Dendritic cell treated with granulocyte-macrophage colony-stimulating factor and Interleukin-4, amounts not matched to agents 40 ng/mL and 50 ng/mL, for 4 days (primary cell): ENCODE measurements around the gene CALR3.
"Not testable (repeated sequence)": the region's sequence is repeated elsewhere in the genome, so short reads cannot be mapped to it uniquely, and the experiment has no call there.

Source experiments
- H3K27ac Mint-ChIP-seq: one replicate; pipeline ENCODE4 v1.8.0; 2022; ENCODE audit warnings: mild to moderate bottlenecking, mixed read lengths
- H3K27me3 Mint-ChIP-seq: one replicate; pipeline ENCODE4 v1.8.0; 2022; ENCODE audit warnings: mild to moderate bottlenecking, mixed read lengths
- H3K36me3 Mint-ChIP-seq: one replicate; pipeline ENCODE4 v1.8.0; 2022; ENCODE audit warnings: low read depth, mixed read lengths
- H3K4me1 Mint-ChIP-seq: one replicate; pipeline ENCODE4 v1.8.0; 2022; ENCODE audit warnings: low read depth, mixed read lengths
- H3K4me3 Mint-ChIP-seq: one replicate; pipeline ENCODE4 v1.8.0; 2022; ENCODE audit warnings: mild to moderate bottlenecking, moderate library complexity, mixed read lengths
- H3K9me3 Mint-ChIP-seq: one replicate; pipeline ENCODE4 v1.8.0; 2022; ENCODE audit warnings: mixed read lengths
- intact Hi-C: fragments of 100-400 bp; cut with micrococcal nuclease; formaldehyde crosslinking; loops from one replicate; pipeline ENCODE4 v1.15.0; 2022

Gene CALR3, protein sequence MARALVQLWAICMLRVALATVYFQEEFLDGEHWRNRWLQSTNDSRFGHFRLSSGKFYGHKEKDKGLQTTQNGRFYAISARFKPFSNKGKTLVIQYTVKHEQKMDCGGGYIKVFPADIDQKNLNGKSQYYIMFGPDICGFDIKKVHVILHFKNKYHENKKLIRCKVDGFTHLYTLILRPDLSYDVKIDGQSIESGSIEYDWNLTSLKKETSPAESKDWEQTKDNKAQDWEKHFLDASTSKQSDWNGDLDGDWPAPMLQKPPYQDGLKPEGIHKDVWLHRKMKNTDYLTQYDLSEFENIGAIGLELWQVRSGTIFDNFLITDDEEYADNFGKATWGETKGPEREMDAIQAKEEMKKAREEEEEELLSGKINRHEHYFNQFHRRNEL

DNA sequence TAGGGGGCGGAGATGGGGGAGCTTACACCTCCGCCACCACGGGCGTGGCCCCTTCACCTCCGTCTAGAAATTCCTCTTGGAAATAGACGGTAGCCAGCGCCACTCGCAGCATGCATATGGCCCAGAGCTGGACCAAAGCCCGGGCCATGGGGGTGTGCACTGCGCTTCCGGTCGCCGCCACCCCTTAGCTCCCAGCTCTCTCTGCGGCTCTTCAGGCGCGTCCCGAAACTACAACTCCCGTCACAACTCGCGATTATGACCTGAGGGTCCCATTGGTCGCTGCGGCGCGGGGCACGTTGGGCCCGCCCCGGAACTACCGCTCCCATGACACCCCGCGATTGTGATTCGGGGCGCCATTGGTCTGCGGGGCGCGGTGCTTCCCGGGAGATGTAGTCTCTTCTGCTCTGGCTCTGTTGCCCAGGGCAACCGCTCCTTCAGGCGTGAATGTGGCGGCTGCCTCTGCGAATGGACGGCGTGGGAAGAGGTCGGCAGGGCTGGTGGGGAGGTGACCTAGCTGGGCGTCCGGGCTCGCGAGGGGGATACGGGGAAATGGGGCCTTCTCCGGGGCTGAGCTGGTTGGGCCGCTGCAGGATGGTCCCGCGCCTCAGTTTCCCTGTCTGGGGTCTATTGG is at the start of gene CALR3, which contains the start of gene C19orf44:
Gene CALR3, minus strand, starts transcription at position 186 of the 631 bp plus-strand sequence. Its CDS starts 38 bp downstream, at position 148.
Gene C19orf44, plus strand, starts transcription at position 413 of the 631 bp plus-strand sequence. CDS start 4,399 bp downstream, outside the sequence.
- Mint-ChIP-seq H3K27me3 (no peaks in the 10 kb centered on the region), H3K9me3 (no peaks in the 10 kb centered on the region), H3K4me1 (peaks cover 20% of the 10 kb centered on the region), H3K36me3 (peaks cover 7% of the 10 kb centered on the region), H3K27ac (peak within 1 kb of the TSS; percentile 81), H3K4me3 (peak within 1 kb of the TSS; percentile 94)
- intact Hi-C loops = loop anchor here (1.0 to 10.0 kb wide), 3 partner anchors 25 to 51 kb away; partner anchors contain the start of genes CHERP and EPS15L1

DNA sequence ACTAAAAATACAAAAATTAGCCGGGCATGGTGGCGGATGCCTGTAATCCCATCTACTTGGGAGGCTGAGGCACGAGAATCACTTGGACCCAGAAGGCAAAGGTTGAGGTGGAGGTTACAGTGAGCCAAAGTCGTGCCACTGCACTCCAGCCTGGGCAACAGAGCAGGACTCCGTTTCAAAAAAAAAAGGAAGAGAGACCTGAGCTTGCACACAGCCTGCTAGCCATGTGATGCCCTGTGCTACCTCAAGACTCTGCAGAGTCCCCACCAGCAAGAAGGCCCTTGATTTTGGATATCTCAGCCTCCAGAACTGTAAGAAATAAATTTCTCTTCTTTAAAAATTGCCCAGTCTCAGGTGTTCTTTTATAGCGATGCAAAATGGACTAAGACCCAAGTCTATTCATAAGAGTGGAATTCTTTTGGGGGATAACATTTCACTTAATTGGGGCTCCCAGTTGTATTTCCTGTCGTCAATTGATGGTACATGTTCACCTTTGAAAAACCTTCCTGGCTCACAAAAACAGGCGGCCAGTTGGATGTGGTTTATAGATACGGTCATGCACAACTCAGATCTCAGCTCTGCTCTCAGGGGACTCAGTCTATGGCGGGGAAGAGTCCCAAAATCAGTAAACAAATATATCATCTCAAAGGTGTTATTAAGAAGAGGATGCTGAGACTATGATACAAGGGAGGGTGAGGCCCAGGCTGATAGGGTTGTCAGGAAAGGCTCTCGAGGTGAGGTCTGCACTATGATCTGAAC is 48.7 kb upstream of the CALR3 start:
- Mint-ChIP-seq H3K27ac (no peak overlapping the region), H3K9me3 (no peaks in the 10 kb centered on the region), H3K4me1 (peaks cover 44% of the 10 kb centered on the region), H3K27me3 (no peaks in the 10 kb centered on the region), H3K4me3 (no peak overlapping the region), H3K36me3 (peaks cover 36% of the 10 kb centered on the region)
- intact Hi-C loops = loop anchor here (10.0 kb wide), 1 partner anchor 100 kb away; no protein-coding TSS in a partner anchor

DNA sequence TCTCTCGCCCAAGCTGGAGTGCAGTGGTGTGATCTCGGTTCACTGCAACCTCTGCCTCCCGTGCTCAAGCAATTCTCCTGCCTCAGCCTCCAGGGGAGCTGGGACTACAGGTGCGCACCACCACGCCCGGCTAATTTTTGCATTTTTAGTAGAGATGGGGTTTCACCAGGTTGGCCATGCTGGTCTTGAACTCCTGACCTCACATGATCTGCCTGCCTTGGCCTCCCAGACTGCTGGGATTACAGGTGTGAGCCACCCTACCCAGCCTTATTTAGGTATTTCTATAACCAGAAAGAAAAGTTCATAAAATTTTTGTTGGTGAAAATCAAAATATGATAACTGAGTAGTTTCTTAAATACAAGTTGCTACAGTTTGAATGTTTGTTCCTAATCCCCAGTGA is 47.8 kb upstream of the CALR3 start:
- H3K4me3 Mint-ChIP-seq, H3K9me3 Mint-ChIP-seq, H3K27ac Mint-ChIP-seq, H3K27me3 Mint-ChIP-seq: not testable (repeated sequence)
- H3K36me3 Mint-ChIP-seq = peaks cover 38% of the 10 kb centered on the region
- H3K4me1 Mint-ChIP-seq = peaks cover 50% of the 10 kb centered on the region
- intact Hi-C loops = loop anchor here (2.0 to 10.0 kb wide), 2 partner anchors 71 to 99 kb away; no protein-coding TSS in a partner anchor

DNA sequence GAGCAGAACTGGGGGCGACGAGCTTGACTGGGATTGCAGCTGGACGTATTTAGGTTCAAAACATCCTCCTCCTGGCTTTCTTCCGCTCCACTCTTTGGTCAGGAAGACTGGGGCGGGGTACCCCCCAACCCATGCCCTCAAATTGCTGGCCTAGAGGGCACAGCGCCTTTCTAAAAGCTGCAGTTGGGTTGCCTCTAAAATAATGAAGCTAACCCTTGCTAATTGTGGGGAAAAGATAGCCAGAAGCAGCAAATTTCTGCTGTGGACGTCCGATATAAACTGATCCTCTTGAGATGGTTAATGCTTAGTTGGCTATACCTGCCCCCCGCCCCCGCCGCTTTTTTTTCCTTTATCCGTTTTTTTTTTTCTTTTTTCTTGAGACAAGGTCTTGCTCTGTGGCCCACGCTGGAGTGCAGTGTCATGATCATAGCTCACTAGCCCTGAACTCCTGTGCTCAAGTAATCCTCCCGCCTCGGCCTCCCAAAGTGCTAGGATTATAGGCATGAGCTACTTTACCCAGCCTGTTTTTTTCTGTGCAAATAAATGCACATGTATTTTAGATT is 47.0 kb upstream of the CALR3 start:
- Mint-ChIP-seq H3K4me3 (peak overlapping the region; percentile 82), H3K27ac (peak overlapping the region; percentile 80), H3K9me3 (no peaks in the 10 kb centered on the region), H3K27me3 (no peaks in the 10 kb centered on the region), H3K36me3 (peaks cover 43% of the 10 kb centered on the region), H3K4me1 (peaks cover 54% of the 10 kb centered on the region)
- intact Hi-C loops = loop anchor here (1.0 to 10.0 kb wide), 5 partner anchors 29 to 98 kb away; partner anchors contain the start of genes C19orf44, CALR3, MED26 and SLC35E1

DNA sequence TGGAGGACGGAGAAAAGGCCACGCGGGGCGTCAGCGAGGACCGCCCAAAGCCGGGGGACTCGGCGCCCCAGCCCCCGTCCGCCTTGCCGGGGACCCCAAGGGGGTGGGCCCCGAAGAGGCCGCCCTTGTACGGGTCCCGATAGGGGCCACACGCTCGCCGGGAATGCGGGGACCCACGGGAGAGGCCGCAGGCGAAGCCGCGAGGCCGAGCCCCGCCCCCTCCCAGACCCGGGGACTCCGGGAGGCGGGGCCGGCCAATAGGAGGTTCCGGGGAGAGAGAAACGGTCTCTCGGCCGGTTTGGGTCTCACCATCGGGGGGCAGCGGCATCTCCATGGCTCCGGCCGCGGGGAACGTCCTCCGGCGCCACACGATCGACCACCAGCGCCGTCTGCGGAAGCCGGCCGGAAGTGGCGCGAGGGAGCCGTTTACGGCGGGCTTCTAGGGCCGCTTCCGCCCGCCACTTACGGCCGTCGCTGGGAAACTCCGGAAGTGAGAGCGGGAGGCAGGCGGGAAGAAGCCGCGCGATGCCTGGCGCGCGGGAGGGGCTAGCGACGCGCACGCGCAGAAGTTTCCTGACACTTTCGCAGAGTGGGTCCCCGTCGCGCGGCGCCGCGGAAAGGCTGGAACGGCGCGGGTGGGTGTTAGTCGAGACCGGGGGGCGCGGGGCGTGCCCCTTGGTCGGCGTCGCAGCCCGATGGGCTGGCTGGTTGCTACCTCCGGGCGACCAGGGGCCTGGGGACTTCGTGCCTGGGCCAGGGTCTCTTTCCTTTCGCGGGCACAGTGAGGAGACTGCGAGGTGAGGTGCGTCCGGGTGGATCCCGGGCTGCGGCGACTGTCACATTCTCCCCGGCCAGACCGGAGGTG is 46.3 kb upstream of the CALR3 start, which contains the start of gene CHERP:
Gene CHERP, minus strand, starts transcription at position 393 of the 865 bp plus-strand sequence. Its CDS starts 59 bp downstream, at position 334.
- Mint-ChIP-seq H3K36me3 (peaks cover 47% of the 10 kb centered on the region), H3K27ac (peak within 1 kb of the TSS; percentile 80), H3K27me3 (no peaks in the 10 kb centered on the region), H3K4me3 (peak within 1 kb of the TSS; percentile 82), H3K9me3 (no peaks in the 10 kb centered on the region), H3K4me1 (peaks cover 52% of the 10 kb centered on the region)
- intact Hi-C loops = loop anchor here (1.0 to 10.0 kb wide), 5 partner anchors 30 to 97 kb away; partner anchors contain the start of genes C19orf44, CALR3, MED26 and SLC35E1

DNA sequence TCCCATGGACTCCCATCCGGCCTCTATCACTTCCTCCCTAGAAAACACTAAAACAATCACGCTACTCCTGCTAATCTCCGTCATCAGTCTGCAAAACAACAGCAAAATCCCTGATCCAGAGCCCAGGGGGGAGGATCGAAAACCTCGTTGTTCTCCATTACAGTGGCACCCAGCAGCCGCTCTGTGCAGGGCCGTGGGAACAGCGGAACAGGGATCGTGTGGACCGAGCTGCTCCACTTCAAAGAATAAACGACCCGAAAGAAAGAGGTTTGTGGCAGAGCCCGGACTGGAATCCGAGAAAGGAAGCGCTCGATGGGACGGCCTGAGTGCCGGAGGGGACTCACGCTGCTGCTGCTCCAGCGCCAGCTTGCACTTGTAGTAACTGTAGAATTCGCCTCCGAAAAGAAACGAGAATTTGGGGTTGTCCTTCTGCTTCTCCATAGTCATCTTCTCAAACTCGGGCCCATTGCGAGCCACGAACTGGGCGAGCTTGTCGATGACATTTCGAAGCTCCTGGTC is 45.6 kb upstream of the CALR3 start:
- Mint-ChIP-seq H3K27ac (peak overlapping the region; percentile 80), H3K27me3 (no peaks in the 10 kb centered on the region), H3K4me3 (peak overlapping the region; percentile 82), H3K9me3 (no peaks in the 10 kb centered on the region), H3K36me3 (peaks cover 54% of the 10 kb centered on the region), H3K4me1 (peaks cover 54% of the 10 kb centered on the region)
- intact Hi-C loops = loop anchor here (1.0 to 10.0 kb wide), 5 partner anchors 31 to 97 kb away; partner anchors contain the start of genes C19orf44, CALR3, MED26 and SLC35E1

DNA sequence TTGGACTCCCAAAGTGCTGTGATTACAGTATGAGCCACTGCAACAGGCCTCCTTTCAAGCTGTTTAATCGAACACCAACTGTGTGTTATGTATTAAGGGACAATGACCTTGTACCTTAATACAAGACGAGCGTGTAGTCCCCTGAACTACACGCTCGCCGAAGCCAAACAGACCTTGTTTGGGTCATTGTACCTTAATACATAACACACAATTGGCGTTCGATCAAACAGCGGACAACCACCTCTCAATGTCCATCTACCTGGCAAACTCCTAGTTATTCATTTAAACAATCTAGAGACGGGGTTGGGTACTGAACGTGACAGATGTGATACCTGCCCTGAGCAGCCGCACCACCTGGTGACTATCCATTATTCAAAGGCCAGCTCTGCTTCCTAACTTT is 45.0 kb upstream of the CALR3 start:
- intact Hi-C loops = loop anchor here (10.0 kb wide), 1 partner anchor 96 kb away; no protein-coding TSS in a partner anchor

DNA sequence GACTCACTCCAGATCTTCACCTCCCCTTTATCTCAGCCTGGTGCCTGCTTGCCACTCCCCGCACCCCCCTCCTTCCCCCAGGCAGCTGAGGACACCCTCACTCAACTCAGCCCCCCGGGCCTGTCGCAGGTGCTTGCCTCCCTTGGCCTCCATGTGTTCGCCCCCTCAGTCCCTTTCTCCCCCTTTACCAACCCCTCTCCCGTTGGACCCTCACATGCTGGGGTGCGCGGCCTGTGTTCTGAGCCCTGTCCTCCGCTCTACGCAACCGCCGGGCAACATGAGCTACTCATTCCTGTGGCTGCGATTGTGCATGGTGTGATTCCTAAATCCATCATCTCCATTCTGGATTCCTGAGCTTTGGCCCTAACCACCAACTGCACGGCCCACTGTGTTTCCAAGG is 41.1 kb upstream of the CALR3 start:
- Mint-ChIP-seq H3K9me3 (no peaks in the 10 kb centered on the region), H3K4me3 (no peak overlapping the region), H3K36me3 (peaks cover 93% of the 10 kb centered on the region), H3K4me1 (peaks cover 31% of the 10 kb centered on the region), H3K27ac (no peak overlapping the region), H3K27me3 (no peaks in the 10 kb centered on the region)
- intact Hi-C loops = no loop called here

More for the DNA sequence above, 45.0 kb upstream of the CALR3 start:
- H3K9me3 Mint-ChIP-seq = no peaks in the 10 kb centered on the region
- H3K4me1 Mint-ChIP-seq = peaks cover 54% of the 10 kb centered on the region
- peak overlapping the region; percentile 80 for H3K27ac Mint-ChIP-seq
- no peaks in the 10 kb centered on the region for H3K27me3 Mint-ChIP-seq
- peak overlapping the region; percentile 82 for H3K4me3 Mint-ChIP-seq
- peaks cover 60% of the 10 kb centered on the region for H3K36me3 Mint-ChIP-seq

DNA sequence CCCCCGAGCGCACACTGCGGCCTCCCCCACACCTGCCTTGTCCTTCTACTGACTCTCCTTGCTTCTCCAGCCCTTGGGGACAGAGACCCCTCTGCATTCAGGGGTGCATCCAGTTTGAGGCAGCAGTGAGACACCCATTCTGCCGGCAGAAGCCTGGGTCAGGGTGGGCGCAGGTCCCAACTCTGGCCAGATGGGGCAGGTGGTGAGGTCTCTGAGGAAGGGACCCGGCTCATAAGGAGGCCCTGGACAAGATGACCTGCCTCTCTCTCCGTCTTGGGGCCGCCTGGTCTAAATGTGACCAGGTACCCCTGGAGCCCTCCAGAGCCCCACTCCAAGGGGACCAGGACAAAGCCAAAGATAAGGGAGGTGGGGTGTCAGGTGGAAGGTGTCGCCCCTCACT is 40.2 kb upstream of the CALR3 start:
- Mint-ChIP-seq H3K4me1 (peaks cover 26% of the 10 kb centered on the region), H3K36me3 (peaks cover 97% of the 10 kb centered on the region), H3K27ac (no peak overlapping the region), H3K9me3 (no peaks in the 10 kb centered on the region), H3K4me3 (no peak overlapping the region), H3K27me3 (no peaks in the 10 kb centered on the region)
- intact Hi-C loops = no loop called here

DNA sequence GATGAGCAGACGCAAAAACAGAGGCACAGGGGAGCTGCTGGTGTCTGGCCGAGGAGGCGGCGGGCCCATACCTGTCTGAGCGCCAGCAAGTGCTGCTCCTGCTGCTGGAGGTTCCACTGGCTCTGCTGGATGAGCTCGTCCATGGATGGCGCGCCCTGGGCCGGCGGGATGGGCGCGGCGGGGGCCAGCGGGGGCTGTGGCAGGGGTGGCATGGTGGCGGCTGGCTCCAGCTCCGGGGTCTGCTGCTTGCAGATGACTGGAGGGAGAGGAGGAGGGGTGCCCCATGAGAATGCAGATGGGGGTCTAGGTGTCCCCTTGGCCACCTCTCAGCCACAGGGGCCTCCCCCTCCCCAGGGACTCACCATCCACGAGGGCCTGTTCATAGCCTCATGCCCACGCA is 39.4 kb upstream of the CALR3 start:
- Mint-ChIP-seq H3K27ac (no peak overlapping the region), H3K36me3 (peaks cover 100% of the 10 kb centered on the region), H3K9me3 (no peaks in the 10 kb centered on the region)

DNA sequence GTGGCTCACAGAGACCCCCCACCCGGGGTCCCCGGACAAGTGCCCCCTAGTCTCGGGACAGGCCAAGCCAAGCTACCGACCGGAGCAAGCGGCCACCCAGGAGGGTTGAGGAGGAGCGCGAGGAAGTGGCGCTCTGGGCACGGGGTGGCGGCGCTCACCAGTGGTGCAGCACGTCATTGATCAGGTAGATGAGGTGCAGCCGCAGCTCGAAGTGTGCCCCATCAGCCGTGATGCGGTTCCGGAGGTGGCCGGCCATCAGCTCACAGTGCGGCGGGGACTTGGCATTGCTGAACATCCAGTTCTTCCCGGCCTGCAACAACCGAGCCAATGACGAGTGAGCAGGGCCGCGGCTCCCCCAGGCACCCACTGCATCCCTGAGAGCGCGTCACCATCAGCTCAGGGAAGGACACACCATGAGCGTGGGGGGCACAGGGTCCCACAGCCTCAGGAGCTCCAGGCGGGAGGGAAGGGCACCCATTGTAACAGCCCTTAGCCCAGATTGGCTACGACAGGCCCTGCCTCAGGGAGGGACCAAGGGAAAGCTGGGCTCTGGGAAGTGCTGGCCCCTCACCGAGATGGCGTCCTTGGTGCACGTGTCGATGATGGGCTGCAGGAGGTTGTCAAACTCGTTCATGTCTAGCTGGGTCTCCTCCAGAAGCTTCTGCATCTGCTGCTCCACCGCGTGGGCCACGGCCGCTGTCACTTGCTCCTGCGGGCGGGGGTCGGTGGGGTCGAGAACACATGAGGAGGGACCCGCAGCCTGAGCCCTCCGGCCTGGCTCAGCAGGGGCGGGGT is 36.7 kb upstream of the CALR3 start:
- H3K36me3 Mint-ChIP-seq = peaks cover 100% of the 10 kb centered on the region
- H3K27ac Mint-ChIP-seq = no peak overlapping the region
- H3K9me3 Mint-ChIP-seq = no peaks in the 10 kb centered on the region
- no peak overlapping the region for H3K4me3 Mint-ChIP-seq
- H3K4me1 Mint-ChIP-seq = peaks cover 5% of the 10 kb centered on the region
- intact Hi-C loops = no loop called here
- no peaks in the 10 kb centered on the region for H3K27me3 Mint-ChIP-seq

More for the DNA sequence above, 39.4 kb upstream of the CALR3 start:
- no peaks in the 10 kb centered on the region for H3K27me3 Mint-ChIP-seq
- intact Hi-C loops = no loop called here
- no peak overlapping the region for H3K4me3 Mint-ChIP-seq
- H3K4me1 Mint-ChIP-seq = peaks cover 24% of the 10 kb centered on the region

DNA sequence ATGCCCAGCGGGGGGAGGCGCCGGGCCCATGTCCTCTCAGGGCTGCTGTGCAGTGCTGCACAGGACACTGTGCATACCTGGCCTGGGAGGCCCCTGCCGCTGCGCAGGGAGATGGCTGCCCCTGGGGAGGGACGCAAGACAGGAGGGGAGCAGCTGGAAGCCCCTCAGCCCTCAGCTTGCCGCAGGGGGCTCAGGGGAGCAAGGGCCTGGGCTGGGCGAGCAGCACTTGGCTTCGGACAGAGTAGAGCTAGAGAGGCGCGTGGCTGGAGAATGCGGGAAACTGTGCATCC is 35.4 kb upstream of the CALR3 start:
- Mint-ChIP-seq H3K4me3 (no peak overlapping the region), H3K4me1 (no peaks in the 10 kb centered on the region), H3K36me3 (peaks cover 100% of the 10 kb centered on the region), H3K9me3 (no peaks in the 10 kb centered on the region), H3K27me3 (no peaks in the 10 kb centered on the region), H3K27ac (no peak overlapping the region)
- intact Hi-C loops = no loop called here
